Activated CD8-positive, alpha-beta memory T cell treated with anti-CD3 and anti-CD28 coated beads, Interleukin-2, amount 50 U/mL, for 48 hours (primary cell): ENCODE measurements around the gene PHLDA3.

Experiments
- DNase-seq: peaks from one replicate; pipeline ENCODE4 v3.0.0-alpha.2; 2020

Gene PHLDA3

DNA sequence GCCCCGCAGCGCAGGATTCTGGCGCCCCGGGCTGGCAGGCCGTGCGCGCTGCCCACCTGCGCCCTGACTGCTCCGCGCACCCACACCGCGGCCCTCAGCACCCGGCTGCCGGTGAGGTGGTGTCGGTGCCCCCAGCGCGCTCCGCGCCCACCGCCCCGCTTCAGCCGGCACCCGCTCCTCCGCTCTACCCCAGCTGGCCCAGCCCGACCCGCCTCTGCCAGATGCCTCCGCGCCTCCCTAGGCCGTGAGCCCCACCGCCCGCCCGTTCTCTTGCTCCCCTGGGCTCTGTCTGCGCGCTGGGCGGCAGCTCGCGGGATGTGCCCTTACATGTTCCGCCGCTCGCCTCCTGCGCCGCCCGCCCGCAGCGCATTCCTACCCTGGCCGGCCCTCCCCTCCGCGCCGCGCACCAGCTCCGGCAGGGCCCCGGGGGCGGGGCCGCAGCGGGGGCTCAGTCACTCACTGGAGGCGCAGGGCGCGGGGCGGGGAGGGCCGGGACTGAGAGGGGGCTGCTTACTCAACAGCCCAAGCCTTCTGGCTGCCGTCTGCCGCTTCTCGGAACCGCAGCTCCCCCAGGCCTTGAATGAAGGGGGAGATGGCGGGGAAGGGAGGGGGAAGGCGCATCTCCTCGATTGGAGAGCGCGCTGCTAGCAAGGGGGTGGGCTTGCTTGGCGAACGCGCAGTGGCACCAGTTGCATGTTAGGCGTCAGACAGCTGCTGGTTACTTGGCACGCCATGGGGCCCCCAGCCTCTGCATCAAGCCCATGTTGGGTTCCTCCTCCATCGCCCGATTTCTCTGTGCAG is at the start of gene PHLDA3:
TSS of gene PHLDA3 (minus strand) at position 345 of the 801 bp plus-strand sequence. CDS start 402 bp downstream, outside the sequence.
- DNase-seq = peak; percentile 63

GRCh38 chr1:201518071-201518470 is 49.1 kb upstream of the PHLDA3 start:
- no peak for DNase-seq

- DNase-seq = no peak
Measured at GRCh38 chr1:201517631-201518030, 48.6 kb upstream of the PHLDA3 start.

- no peak for DNase-seq
Measured at GRCh38 chr1:201516511-201517127, 47.6 kb upstream of the PHLDA3 start.

GRCh38 chr1:201515895-201516294 is 46.9 kb upstream of the PHLDA3 start:
- DNase-seq = no peak

- DNase-seq = no peak
Measured at GRCh38 chr1:201515062-201515750, 46.2 kb upstream of the PHLDA3 start.

- DNase-seq = no peak
Measured at GRCh38 chr1:201514466-201514865, 45.5 kb upstream of the PHLDA3 start.

- DNase-seq = no peak
Measured at GRCh38 chr1:201513498-201514243, 44.7 kb upstream of the PHLDA3 start.

DNA sequence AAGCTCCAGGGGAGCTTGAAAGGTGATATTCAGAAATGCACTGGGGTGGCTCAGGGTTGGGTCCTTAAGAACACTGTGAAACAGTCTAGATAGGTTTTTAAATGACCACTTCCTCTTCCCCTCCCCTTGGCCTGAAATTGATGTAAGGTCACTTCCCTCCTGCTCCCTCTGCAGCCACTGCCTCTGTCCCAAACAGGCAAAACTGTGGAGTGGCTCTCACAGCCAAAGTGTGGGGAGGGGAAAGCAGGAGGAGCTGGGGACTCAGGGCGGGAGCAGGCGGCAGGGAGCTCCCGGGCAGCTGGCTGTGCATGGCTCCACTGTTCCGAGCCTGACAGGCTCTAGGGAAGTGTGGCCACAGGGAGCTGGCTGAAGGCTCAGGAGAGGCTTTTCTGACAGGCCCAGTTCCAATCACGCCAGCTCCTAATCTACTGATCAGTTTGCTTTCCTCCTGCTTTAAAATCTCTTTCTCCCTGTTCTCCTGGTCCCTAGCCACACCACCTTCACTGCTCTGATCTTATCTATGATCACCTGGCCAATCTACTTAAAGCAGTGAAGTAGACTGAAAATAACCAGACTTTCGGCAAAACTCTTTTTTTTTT is 43.1 kb upstream of the PHLDA3 start:
- DNase-seq = no peak

DNA sequence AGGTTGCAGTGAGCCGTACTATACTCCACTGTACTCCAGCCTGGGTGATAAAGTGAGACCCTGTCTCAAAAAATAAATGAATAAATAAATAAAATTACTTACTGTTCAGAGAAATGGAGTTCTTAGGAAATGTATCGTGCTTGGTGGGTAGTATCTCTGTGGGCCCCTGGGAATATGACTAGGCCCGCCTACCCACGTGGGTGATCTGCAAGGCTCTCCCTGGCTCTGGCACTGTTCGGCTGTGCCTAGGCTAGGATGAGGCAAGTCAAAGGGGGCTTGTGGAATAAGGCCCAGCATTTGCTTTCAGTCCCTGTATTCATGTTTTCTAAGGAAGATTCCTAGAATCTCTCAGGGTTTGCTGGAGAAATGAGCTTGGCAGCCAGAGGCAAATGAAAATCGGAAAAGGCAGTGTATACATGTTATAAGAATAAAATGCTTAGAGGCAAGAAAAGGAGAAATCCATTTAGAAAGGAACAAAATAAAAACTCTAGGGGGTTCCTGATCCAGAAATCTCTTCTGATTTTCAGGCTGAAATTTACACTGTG is 42.5 kb upstream of the PHLDA3 start:
- no peak for DNase-seq

GRCh38 chr1:201510734-201511133 is 41.7 kb upstream of the PHLDA3 start:
- no peak for DNase-seq

DNA sequence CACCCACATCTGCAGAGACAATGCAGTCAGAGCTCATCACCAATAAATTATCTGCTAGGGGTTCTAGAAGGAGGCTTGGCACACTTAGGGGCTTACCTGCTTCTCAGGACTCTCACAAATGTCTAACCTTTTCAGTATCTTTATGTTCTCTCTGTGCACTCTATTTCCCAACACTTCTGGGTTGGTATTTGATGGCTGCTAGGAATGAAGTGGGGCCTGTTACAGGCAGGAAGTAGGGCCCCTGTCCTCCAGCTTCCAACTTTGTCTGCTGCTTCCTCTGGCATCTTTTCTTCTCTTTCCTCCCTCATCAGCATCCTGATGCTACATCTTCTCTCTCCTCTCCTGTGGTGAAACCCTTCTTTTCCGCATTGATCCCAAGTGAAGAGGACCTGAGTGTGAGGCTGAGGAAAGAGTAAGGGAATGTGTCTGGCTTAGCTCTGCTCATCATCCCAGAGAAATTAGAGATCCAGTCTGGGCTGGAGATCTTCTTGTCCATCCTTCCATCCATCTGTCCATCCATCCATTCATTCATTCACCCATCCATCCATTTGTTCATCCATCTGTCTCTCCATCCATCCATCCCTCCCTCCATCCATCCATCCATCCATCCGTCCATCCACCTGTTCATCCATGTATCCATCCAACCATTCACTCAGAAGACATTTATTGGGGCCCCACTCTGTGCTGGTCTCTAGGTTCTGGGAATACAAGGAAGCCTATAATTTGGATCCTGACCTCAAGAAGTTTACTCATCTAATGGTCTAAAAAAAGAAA is 40.8 kb upstream of the PHLDA3 start:
- DNase-seq = no peak

GRCh38 chr1:201508809-201509208 is 39.8 kb upstream of the PHLDA3 start:
- DNase-seq = no peak

GRCh38 chr1:201507360-201507675 is 38.3 kb upstream of the PHLDA3 start:
- no peak for DNase-seq

GRCh38 chr1:201506557-201507359 is 37.8 kb upstream of the PHLDA3 start, which contains the start of gene CSRP1:
Gene CSRP1 (minus strand): TSS chr1:201507123. CDS start chr1:201496303, 10,820 bp downstream.
- DNase-seq = peak; percentile 90

- no peak for DNase-seq
Measured at GRCh38 chr1:201506092-201506491, 37.1 kb upstream of the PHLDA3 start.

GRCh38 chr1:201505503-201505890 is 36.5 kb upstream of the PHLDA3 start:
- DNase-seq = no peak

DNA sequence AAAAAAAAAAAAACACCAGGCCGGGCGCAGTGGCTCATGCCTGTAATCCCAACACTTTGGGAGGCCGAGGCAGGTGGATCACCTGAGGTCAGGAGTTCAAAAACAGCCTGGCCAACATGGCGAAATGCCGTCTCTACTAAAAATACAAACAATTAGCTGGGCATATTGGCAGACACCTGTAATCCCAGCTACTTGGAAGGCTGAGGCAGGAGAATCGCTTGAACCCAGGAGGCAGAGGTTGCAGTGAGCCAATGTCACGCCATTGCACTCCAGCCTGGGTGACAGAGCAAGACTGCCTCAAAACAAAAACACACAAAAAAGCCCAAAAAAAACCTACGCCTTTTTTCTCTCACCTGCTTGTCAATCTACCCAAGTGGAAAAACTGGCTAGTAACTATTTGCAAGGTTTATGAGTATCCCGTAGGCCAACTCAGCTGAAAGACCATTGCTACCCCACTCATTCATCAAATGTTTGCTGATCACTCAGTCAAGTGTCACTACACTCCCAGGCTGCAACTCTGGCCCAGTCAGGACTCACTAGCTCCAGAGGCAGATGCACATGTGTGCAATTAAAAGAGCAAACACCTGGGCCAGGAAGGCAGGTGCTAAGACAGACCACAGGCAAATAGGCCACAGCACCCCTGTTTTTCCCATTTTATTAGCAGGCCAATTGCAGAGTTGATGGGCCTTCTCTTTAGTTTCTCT is 36.0 kb upstream of the PHLDA3 start:
- no peak for DNase-seq

DNA sequence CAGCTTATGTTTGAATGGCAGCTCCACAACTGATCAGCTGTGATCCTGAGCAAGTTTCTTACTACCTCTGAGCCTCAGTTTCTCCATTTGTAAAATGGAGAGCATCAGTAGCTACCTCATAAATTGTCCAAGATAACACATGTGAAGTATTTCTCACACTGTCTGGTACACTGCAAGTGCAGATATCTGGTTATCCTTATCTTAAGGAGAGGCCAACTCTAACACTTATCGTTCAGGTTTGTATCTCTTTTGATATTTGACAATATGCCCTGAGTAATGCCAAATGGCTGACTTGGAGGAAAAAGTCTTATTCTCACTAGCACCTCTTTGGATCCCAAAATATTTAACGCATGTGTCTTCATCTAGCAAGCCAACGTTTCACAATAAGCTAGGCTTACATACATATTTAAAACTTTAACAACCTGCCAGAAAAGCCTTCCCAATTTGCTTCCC is 35.2 kb upstream of the PHLDA3 start:
- DNase-seq = no peak
